ENCODE measurements around the gene GLRA2. TPM values are rescaled to one million over a fixed set of nuclear protein-coding genes. Genes with fewer than 3 reads are reported as not detected.

GLRA2 gene
- total RNA-seq, 1 donor from 2014 or later: not detected

DNA sequence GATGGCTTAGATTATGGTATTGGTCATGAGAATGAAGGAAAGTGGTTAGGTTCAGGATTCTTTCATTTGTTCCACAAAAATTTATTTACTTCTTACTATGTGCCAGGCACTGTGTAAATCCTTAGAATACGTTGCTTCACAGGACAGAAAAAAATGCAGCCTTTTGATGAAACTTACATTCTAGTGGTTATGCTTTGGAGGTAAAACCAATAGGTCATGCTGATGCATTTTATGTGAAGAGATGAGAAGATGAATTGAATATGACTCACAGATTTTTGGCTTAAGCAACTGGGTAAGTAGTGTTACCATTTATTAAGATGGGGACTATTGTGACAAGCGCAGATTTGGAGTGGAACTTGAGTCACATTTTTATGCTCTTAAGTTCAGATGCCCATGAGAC lies 165.3 kb downstream of the GLRA2 start:
- Mint-ChIP-seq H3K27ac (no peak overlapping the region), H3K27me3 (ENCODE audit: insufficient read depth, low read depth) (peaks cover 3% of the 10 kb centered on the region), H3K9me3 (no peaks in the 10 kb centered on the region), H3K4me1 (no peaks in the 10 kb centered on the region), H3K4me3 (no peak overlapping the region), H3K36me3 (no peaks in the 10 kb centered on the region)
- Histone ChIP-seq H3K9me3 (ENCODE audit: low read depth) (peaks cover 4% of the 10 kb centered on the region), H3K27me3 (no peaks in the 10 kb centered on the region), H3K9ac (no peak overlapping the region), H4K20me1 (ENCODE audit: low read depth) (no peaks in the 10 kb centered on the region), H3F3A (ENCODE audit: low read depth) (no peaks in the 10 kb centered on the region), H3K4me1 (no peaks in the 10 kb centered on the region), H3K79me2 (ENCODE audit: low read depth) (no peaks in the 10 kb centered on the region), H3K36me3 (no peaks in the 10 kb centered on the region), H3K27ac (no peak overlapping the region), H3K4me2 (no peak overlapping the region), H3K4me3 (no peak overlapping the region), H2AFZ (replicated peaks) (no peak overlapping the region)
- TF ChIP-seq EZH2phosphoT487 (IDR thresholded peaks at IDR 0.05) (no peak), EZH2 (IDR thresholded peaks at IDR 0.05) (no peak), CTCF (IDR thresholded peaks at IDR 0.05) (no peak)
- DNase-seq (ENCODE audit: low spot score): no peak

DNA sequence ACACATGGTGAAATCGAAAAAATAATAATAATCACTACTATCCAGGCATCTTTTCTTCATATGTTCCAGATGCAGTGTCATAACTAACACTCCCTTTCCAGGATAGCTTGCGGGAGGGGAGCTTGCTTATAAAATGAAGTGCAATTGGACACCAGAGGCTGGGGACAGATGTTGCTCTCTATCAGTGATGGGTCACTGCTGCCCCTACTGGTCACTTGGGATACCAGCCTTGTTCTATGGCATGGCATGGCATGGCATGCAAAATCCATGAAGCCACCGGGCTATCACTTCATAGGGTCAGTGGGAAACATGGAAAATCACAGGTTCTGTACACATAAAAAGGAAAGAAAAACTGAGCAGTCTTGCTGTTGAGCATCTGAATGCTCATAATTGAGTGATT lies 168.1 kb downstream of the GLRA2 start:
- peaks cover 3% of the 10 kb centered on the region for H3K27me3 Mint-ChIP-seq (ENCODE audit: insufficient read depth, low read depth)
- H3K4me3 ChIP-seq: no peak overlapping the region

DNA sequence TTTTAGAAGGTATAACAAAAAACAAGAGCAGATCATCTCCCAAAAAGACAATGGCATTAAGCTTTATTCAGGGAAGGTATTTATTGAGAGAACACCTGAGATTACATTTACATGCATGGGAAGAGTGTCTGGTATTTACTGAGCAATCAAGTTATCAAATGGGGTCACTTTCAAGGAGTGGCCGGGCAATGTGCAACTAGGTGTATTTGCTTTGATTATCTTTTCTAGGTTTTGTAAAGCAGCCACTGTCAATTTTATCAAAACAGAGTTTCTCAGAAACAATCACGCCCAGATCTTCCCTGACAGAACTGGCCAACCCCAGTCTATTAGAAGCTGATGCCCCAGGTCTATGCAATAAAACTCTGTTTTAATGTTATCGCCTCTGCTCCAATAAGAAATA lies 169.5 kb downstream of the GLRA2 start:
- no peaks in the 10 kb centered on the region for H3K4me1 Mint-ChIP-seq
- H3K27me3 Mint-ChIP-seq (ENCODE audit: insufficient read depth, low read depth): peaks cover 4% of the 10 kb centered on the region
- H3K9me3 Mint-ChIP-seq: no peaks in the 10 kb centered on the region
- peaks cover 4% of the 10 kb centered on the region for H3K9me3 ChIP-seq (ENCODE audit: low read depth)
- H3K79me2 ChIP-seq (ENCODE audit: low read depth): no peaks in the 10 kb centered on the region
- H3K36me3 ChIP-seq: no peaks in the 10 kb centered on the region
- H3K4me1 ChIP-seq: no peaks in the 10 kb centered on the region
- no peaks in the 10 kb centered on the region for H4K20me1 ChIP-seq (ENCODE audit: low read depth)
- no peak overlapping the region for H3K4me2 ChIP-seq
- H3F3A ChIP-seq (ENCODE audit: low read depth): no peaks in the 10 kb centered on the region
- no peaks in the 10 kb centered on the region for H3K36me3 Mint-ChIP-seq
- H3K9ac ChIP-seq: no peak overlapping the region
- no peak overlapping the region for H2AFZ ChIP-seq (replicated peaks)
- no peak for DNase-seq (ENCODE audit: low spot score)
- H3K4me3 ChIP-seq: no peak overlapping the region
- no peak for TF ChIP-seq EZH2phosphoT487 (IDR thresholded peaks at IDR 0.05)
- TF ChIP-seq CTCF (IDR thresholded peaks at IDR 0.05): no peak
- TF ChIP-seq EZH2 (IDR thresholded peaks at IDR 0.05): no peak
- H3K27me3 ChIP-seq: no peaks in the 10 kb centered on the region
- no peak overlapping the region for H3K27ac ChIP-seq
- no peak overlapping the region for H3K4me3 Mint-ChIP-seq
- H3K27ac Mint-ChIP-seq: no peak overlapping the region

More for the DNA sequence above, 168.1 kb downstream of the GLRA2 start:
- peak; percentile 55 for DNase-seq (ENCODE audit: low spot score)
- H3K79me2 ChIP-seq (ENCODE audit: low read depth): no peaks in the 10 kb centered on the region
- TF ChIP-seq EZH2phosphoT487 (IDR thresholded peaks at IDR 0.05) (no peak), CTCF (IDR thresholded peaks at IDR 0.05) (peak; percentile 64), EZH2 (IDR thresholded peaks at IDR 0.05) (no peak)
- no peaks in the 10 kb centered on the region for H3K36me3 Mint-ChIP-seq
- no peak overlapping the region for H3K4me3 Mint-ChIP-seq
- H4K20me1 ChIP-seq (ENCODE audit: low read depth): no peaks in the 10 kb centered on the region
- H3K9me3 ChIP-seq (ENCODE audit: low read depth): peaks cover 4% of the 10 kb centered on the region
- H3K9me3 Mint-ChIP-seq: no peaks in the 10 kb centered on the region
- no peak overlapping the region for H3K27ac ChIP-seq
- H3K4me2 ChIP-seq: no peak overlapping the region
- H3K9ac ChIP-seq: no peak overlapping the region
- H3K27me3 ChIP-seq: no peaks in the 10 kb centered on the region
- H2AFZ ChIP-seq (replicated peaks): no peak overlapping the region
- no peak overlapping the region for H3K27ac Mint-ChIP-seq
- no peaks in the 10 kb centered on the region for H3K4me1 Mint-ChIP-seq
- no peaks in the 10 kb centered on the region for H3F3A ChIP-seq (ENCODE audit: low read depth)
- no peaks in the 10 kb centered on the region for H3K36me3 ChIP-seq
- H3K4me1 ChIP-seq: no peaks in the 10 kb centered on the region

Data from neural progenitor cell (in vitro differentiated cells).